Stimulated activated naive CD8-positive, alpha-beta T cell treated with anti-CD3 and anti-CD28 coated beads, Interleukin-15, amount 100 ng/mL, for 72 hours (primary cell): ENCODE measurements around the gene WDR46.
"Not testable (repeated sequence)": the region's sequence is repeated elsewhere in the genome, so short reads cannot be mapped to it uniquely, and the experiment has no call there.

ENCODE experiments used
- ATAC-seq: fragments of 150-1000 bp; cut with Tn5 transposase; 2 replicates; pipeline ENCODE4 v1.10.0; 2021; ENCODE audit warnings: mild to moderate bottlenecking, moderate library complexity
- DNase-seq, 2 donors: peaks; one replicate each; pipeline ENCODE4 v3.0.0; 2021 to 2022
- H3K27ac Mint-ChIP-seq, 2 donors: one replicate each; pipeline ENCODE4 v1.8.0; 2022; ENCODE audit warnings: mild to moderate bottlenecking in 2 of 2, mixed read lengths in 2 of 2, moderate library complexity in 2 of 2
- H3K27me3 Mint-ChIP-seq: one replicate; pipeline ENCODE4 v1.8.0; 2022; ENCODE audit warnings: mixed read lengths
- H3K4me1 Mint-ChIP-seq: one replicate; pipeline ENCODE4 v1.8.0; 2022; ENCODE audit warnings: mild to moderate bottlenecking, mixed read lengths
- H3K4me3 Mint-ChIP-seq, 2 donors: one replicate each; pipeline ENCODE4 v1.8.0; 2022; ENCODE audit warnings: mild to moderate bottlenecking in 2 of 2, mixed read lengths in 2 of 2, moderate library complexity in 1 of 2
- H3K9me3 Mint-ChIP-seq, 2 donors: one replicate each; pipeline ENCODE4 v1.8.0; 2022; ENCODE audit warnings: mixed read lengths in 2 of 2

The WDR46 gene

GRCh38 chr6:33279971-33280511, 9.0 kb downstream of the WDR46 start:
- Mint-ChIP-seq H3K27me3 (no peaks in the 10 kb centered on the region), H3K9me3 (no peaks in the 10 kb centered on the region), H3K4me1 (peaks cover 64% of the 10 kb centered on the region), H3K4me3 (no peak overlapping the region), H3K27ac (peak overlapping the region in 1 of 2 donors; percentile 9)
- DNase-seq = no peak
- no peak for ATAC-seq

DNA sequence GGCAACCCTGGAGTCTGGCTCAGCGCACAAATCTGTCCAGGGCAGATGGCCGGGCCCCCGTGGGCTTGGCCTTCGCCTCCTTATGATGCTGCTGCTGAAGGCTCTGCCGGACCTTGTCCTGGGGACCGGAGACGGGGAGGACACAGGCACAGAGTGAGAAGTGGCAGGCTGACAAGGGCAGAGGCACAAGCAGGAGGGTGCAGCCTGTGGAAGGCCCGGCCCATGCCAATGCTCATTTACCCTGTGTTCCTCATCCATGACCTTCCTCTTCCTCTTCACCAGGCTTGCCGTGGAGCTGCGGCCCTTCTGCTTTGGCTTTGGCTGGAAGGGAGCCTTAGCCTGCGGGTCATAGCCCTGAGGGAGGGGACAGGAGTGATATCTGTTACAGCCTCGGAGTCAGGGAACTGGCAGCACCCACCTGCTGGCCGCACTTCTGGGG, 9.8 kb downstream of the WDR46 start:
- no peaks in the 10 kb centered on the region for H3K9me3 Mint-ChIP-seq
- no peaks in the 10 kb centered on the region for H3K27me3 Mint-ChIP-seq
- H3K4me3 Mint-ChIP-seq = no peak overlapping the region
- no peak for ATAC-seq
- H3K4me1 Mint-ChIP-seq = peaks cover 72% of the 10 kb centered on the region
- H3K27ac Mint-ChIP-seq = no peak overlapping the region
- DNase-seq = no peak

- H3K9me3 Mint-ChIP-seq = no peaks in the 10 kb centered on the region
- ATAC-seq (no peak), DNase-seq (no peak)
- H3K4me3 Mint-ChIP-seq = no peak overlapping the region
- H3K27me3 Mint-ChIP-seq = no peaks in the 10 kb centered on the region
- no peak overlapping the region for H3K27ac Mint-ChIP-seq
- H3K4me1 Mint-ChIP-seq = peaks cover 77% of the 10 kb centered on the region
Measured at GRCh38 chr6:33278810-33279209, 10.2 kb downstream of the WDR46 start.

DNA sequence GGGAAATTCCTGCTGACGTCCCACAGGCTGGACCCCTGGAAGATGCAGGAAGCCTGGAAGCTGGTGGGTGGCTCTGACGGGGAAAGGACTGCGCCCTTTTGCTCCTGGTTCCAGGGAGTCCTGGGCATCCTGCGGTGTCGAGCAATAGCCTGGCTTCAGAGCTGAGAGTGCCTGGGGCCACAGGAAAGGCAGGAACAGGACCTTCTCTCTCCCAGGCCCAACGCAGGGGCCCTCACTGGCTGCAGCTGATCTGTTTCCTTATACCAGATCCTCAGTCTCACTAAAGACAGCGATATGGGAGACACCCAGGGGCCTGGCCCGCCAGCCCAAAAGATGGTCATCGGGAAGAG, 10.7 kb downstream of the WDR46 start:
- H3K4me3 Mint-ChIP-seq = peak overlapping the region in 1 of 2 donors; percentile 87
- no peaks in the 10 kb centered on the region for H3K27me3 Mint-ChIP-seq
- peaks cover 81% of the 10 kb centered on the region for H3K4me1 Mint-ChIP-seq
- H3K9me3 Mint-ChIP-seq = no peaks in the 10 kb centered on the region
- no peak overlapping the region for H3K27ac Mint-ChIP-seq
- DNase-seq (no peak), ATAC-seq (no peak)

DNA sequence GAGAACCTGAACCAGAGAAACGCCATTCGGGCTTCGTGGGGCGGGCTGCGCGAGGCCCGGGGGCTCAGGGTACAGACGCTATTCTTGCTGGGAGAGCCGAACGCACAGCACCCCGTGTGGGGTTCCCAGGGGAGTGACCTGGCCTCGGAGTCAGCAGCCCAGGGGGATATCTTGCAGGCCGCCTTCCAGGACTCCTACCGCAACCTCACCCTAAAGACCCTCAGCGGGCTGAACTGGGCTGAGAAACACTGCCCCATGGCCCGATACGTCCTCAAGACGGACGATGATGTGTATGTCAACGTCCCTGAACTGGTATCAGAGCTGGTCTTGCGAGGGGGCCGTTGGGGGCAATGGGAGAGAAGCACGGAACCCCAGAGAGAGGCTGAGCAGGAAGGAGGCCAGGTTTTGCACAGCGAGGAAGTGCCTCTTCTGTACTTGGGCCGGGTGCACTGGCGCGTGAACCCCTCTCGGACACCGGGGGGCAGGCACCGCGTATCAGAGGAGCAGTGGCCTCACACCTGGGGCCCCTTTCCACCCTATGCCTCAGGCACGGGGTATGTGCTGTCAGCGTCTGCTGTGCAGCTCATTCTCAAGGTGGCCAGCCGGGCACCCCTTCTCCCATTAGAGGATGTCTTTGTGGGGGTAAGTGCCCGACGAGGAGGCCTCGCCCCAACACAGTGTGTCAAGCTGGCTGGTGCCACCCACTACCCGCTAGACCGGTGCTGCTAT, 11.2 kb downstream of the WDR46 start:
- Mint-ChIP-seq H3K4me1 (peaks cover 87% of the 10 kb centered on the region), H3K27ac (peak overlapping the region; percentile 89 to 91), H3K4me3 (peak overlapping the region; percentile 87 to 90), H3K9me3 (no peaks in the 10 kb centered on the region), H3K27me3 (no peaks in the 10 kb centered on the region)
- DNase-seq (peak; percentile 40 to 51), ATAC-seq (peak; percentile 47)

DNA sequence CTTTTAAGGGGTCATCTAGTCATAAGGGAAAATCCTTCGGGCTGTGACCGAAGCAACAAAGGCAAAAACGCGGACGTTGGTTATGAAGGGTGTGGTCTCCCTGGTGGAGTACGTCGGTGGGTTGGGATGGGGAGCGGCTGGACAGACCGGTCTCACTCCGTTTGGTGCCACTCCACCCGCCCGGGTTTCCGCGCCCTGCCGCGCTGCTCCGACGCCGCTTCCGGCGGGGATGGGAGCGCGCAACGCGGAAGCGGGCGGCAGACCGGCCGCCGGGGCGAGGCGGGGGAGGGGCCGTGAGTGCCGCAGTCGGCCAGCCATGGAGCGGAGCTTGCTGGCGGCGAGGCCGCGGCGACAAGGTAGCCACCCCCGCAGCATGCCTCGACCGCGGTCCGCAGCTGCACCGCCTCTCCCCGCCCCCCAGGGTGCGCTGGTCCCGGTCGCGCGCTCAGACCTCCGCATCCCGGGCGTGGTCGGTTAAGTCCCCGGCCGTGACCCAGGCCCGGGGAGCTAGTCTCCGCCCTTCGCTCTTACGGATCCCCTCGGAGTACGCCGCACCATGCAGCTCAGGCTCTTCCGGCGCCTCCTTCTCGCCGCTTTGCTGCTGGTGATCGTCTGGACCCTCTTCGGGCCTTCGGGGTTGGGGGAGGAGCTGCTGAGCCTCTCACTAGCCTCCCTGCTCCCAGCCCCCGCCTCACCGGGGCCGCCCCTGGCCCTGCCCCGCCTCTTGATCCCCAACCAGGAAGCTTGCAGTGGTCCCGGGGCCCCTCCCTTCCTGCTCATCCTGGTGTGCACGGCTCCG, 12.0 kb downstream of the WDR46 start, which contains the start of gene B3GALT4:
TSS of gene B3GALT4 (plus strand) at position 260 of the 799 bp plus-strand sequence. CDS start at position 557, 297 bp downstream.
- H3K27ac Mint-ChIP-seq = peak within 1 kb of the TSS; percentile 89 to 91
- ATAC-seq (peak; percentile 82), DNase-seq (peak; percentile 79 to 87)
- peaks cover 86% of the 10 kb centered on the region for H3K4me1 Mint-ChIP-seq
- no peaks in the 10 kb centered on the region for H3K27me3 Mint-ChIP-seq
- peak within 1 kb of the TSS; percentile 90 to 97 for H3K4me3 Mint-ChIP-seq
- H3K9me3 Mint-ChIP-seq = no peaks in the 10 kb centered on the region

GRCh38 chr6:33276581-33276863, 12.5 kb downstream of the WDR46 start:
- ATAC-seq (no peak), DNase-seq (peak in 1 of 2 donors; percentile 8)
- Mint-ChIP-seq H3K27me3 (no peaks in the 10 kb centered on the region), H3K27ac (peak overlapping the region; percentile 51 to 70), H3K4me1 (peaks cover 82% of the 10 kb centered on the region), H3K9me3 (no peaks in the 10 kb centered on the region), H3K4me3 (peak overlapping the region; percentile 87 to 97)

DNA sequence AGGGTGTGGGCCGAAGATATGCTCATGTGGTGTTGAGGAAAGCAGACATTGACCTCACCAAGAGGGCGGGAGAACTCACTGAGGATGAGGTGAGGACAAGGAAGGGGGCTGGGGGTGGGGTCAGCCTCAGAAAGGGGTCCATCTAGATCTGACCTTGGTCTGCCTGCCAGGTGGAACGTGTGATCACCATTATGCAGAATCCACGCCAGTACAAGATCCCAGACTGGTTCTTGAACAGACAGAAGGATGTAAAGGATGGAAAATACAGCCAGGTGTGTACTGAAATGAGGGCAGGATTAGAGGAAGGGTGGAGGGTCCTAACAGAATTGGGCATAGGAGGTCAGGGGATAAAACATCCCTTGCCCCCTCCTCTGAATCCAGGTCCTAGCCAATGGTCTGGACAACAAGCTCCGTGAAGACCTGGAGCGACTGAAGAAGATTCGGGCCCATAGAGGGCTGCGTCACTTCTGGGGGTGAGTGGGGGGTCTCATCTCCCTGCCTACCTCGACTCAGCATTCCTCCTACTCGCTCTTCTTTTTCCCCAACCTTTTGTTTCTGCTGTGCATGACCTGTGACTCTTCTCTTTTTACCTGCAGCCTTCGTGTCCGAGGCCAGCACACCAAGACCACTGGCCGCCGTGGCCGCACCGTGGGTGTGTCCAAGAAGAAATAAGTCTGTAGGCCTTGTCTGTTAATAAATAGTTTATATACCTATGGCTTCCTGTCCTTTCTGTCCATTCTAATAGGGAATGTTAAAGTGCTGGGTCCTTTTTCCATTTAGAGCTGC, 13.1 kb downstream of the WDR46 start:
- DNase-seq, H3K9me3 Mint-ChIP-seq, ATAC-seq, H3K27me3 Mint-ChIP-seq: not testable (repeated sequence)
- Mint-ChIP-seq H3K4me1 (peaks cover 82% of the 10 kb centered on the region), H3K27ac (peak overlapping the region in 1 of 2 donors; percentile 59), H3K4me3 (peak overlapping the region; percentile 87 to 97)

DNA sequence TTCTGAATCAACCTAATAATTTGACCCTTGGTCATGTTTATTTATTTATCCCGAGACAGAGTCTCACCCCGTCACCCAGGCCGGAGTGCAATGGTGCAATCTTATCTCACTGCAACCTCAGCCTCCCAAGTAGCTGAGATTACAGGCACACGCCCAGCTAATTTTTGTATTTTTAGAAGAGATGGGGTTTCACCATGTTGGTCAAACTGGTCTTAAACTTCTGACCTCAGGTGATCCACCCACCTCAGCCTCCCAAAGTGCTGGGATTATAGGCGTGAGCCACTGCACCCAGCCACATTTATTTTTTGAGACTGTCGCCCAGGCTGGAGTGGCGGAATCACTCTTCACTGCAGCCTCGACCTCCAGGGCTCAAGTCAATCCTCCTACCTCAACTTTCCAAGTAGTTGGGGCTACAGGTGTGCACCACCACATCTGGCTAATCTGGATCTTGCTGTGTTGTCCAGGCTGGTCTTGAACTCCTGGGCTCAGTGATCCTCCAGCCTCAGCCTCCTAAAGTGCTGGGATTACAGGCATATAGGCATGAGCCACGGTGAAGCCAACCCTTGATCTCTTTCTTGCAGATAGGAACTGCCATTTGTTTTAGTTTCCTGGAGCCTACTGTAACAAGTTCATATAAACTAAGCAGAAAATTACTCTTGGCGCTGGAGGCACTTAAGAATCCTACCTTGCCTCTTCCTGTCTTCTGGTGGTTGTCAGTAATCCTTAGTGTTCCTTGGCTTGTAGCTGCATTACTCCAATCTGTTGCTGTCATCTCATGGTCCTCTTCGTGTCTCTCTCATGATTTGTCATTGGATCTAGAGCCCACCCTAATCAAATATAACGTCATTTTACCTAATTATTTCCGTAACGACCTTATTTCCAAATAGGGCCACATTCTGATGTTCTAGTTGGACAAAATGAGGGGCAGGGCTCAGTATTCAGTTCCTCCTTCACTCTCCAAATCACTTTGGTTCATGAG, 14.8 kb downstream of the WDR46 start:
- no peaks in the 10 kb centered on the region for H3K27me3 Mint-ChIP-seq
- peak overlapping the region; percentile 75 to 100 for H3K27ac Mint-ChIP-seq
- H3K4me3 Mint-ChIP-seq = peak overlapping the region; percentile 87 to 97
- ATAC-seq = no peak
- peaks cover 80% of the 10 kb centered on the region for H3K4me1 Mint-ChIP-seq
- DNase-seq = no peak
- no peaks in the 10 kb centered on the region for H3K9me3 Mint-ChIP-seq

GRCh38 chr6:33273129-33273923, 15.7 kb downstream of the WDR46 start:
- no peaks in the 10 kb centered on the region for H3K27me3 Mint-ChIP-seq
- ATAC-seq (no peak), DNase-seq (no peak)
- H3K4me1 Mint-ChIP-seq = peaks cover 72% of the 10 kb centered on the region
- peak overlapping the region; percentile 99 to 100 for H3K27ac Mint-ChIP-seq
- H3K4me3 Mint-ChIP-seq = peak overlapping the region; percentile 87 to 97
- no peaks in the 10 kb centered on the region for H3K9me3 Mint-ChIP-seq

GRCh38 chr6:33272275-33273128, 16.5 kb downstream of the WDR46 start:
- Mint-ChIP-seq H3K27ac (peak overlapping the region; percentile 99 to 100), H3K9me3 (no peaks in the 10 kb centered on the region), H3K4me1 (peaks cover 64% of the 10 kb centered on the region), H3K27me3 (no peaks in the 10 kb centered on the region), H3K4me3 (peak overlapping the region; percentile 87 to 97)
- no peak for DNase-seq
- ATAC-seq = peak; percentile 6

DNA sequence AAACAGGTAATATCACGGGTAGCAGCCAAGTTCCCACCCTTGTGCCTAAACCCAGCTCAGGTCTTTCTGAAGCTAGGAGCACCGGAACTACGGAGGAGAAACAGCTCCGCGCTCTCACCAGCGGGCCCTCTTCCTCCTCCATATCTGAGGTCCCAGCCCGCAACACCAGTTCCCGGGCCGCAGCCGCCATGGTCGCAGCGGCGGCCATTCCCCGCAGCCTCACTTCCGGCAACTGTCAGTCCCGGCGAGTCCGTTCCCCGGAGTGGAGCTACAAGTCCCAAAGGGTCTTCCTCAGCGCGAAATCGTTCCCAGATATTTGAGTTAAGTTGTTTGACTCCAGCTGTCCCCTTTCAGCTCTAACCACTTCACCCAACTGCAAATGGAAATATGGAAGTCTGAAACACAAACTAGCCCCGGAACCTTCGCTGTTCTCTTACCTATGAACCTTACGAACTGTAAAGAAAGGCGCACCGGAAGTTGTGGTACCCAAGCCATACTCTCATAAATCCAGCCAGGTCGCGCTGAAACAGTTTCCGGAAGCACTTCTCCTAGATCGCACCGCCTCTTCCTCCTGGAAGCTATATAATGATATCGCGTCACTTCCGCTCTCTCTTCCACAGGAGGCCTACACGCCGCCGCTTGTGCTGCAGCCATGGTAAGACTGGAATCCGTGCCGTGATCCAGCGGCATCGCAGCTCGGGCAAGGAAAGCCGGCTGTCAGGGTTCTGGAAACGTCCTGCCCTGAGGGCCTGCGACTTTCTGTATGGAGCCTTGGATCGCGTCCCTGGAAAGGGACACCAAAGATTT, 17.4 kb downstream of the WDR46 start, which contains the start of the genes RPS18 and VPS52:
TSS of gene RPS18 (plus strand) at position 608 of the 807 bp plus-strand sequence. CDS start at position 653, 45 bp downstream.
TSS of gene VPS52 (minus strand) at position 409 of the 807 bp plus-strand sequence. CDS start at position 208, 201 bp downstream.
- Mint-ChIP-seq H3K27ac (peak within 1 kb of the TSS; percentile 99 to 100), H3K4me1 (peaks cover 58% of the 10 kb centered on the region)

More for the DNA sequence above, 17.4 kb downstream of the WDR46 start, which contains the start of the genes RPS18 and VPS52:
- Mint-ChIP-seq H3K27me3 (no peaks in the 10 kb centered on the region), H3K4me3 (peak within 1 kb of the TSS; percentile 87 to 97), H3K9me3 (no peaks in the 10 kb centered on the region)
- DNase-seq (peak; percentile 91 to 94), ATAC-seq (peak; percentile 93)
